H1 (cell line): Measurements from ENCODE around the gene EEF1AKMT3. TPM values are rescaled to one million over a fixed set of nuclear protein-coding genes. Genes with fewer than 3 reads are reported as not detected.

Experiments used
- CTCF ChIA-PET: fragments of 300-600 bp; sonication (Branson Sonifier 250); formaldehyde crosslinking; loops from one replicate; lab custom pipeline; 2021; ENCODE audit not compliant: partially characterized antibody; lab: Charles Lee
- POLR2A ChIA-PET: fragments of 300-600 bp; sonication (Branson Sonifier 250); formaldehyde crosslinking; loops from one replicate; lab custom pipeline; 2021; ENCODE audit warnings: inconsistent platforms; ENCODE audit not compliant: partially characterized antibody; lab: Charles Lee
- DNase-seq, 2 experiments: peaks; one replicate each; pipeline versions ENCODE4 v3.0.0 to v3.0.0-alpha.2; 2010 to 2022; ENCODE audit warnings: low spot score in 2 of 2, low read depth in 1 of 2, mixed read lengths in 1 of 2
- FAIRE-seq: peaks from 2 replicates; lab custom pipeline; 2011; peaks lifted over from hg19 to GRCh38; lab: Jason Lieb, UNC
- H2AFZ ChIP-seq: 2 replicates; pipeline ENCODE4 v1.8.1; 2012; ENCODE audit warnings: low read length, inconsistent platforms
- H2AK5ac ChIP-seq: 2 replicates; pipeline ENCODE4 v1.6.1; 2013; ENCODE audit warnings: low read depth, low read length
- H2BK120ac ChIP-seq: replicated peaks from 2 replicates; pipeline ENCODE3; 2013; ENCODE audit warnings: low read depth, low read length, inconsistent platforms
- H2BK12ac ChIP-seq: 2 replicates; pipeline ENCODE4 v1.6.1; 2013; ENCODE audit warnings: low read depth, low read length
- H2BK15ac ChIP-seq: 2 replicates; pipeline ENCODE4 v1.6.1; 2013; ENCODE audit warnings: low read length
- H2BK20ac ChIP-seq: 2 replicates; pipeline ENCODE4 v1.6.1; 2013; ENCODE audit warnings: low read length
- H2BK5ac ChIP-seq: 2 replicates; pipeline ENCODE4 v1.6.1; 2013; ENCODE audit warnings: low read depth, low read length
- H3K14ac ChIP-seq: 2 replicates; pipeline ENCODE4 v1.6.1; 2013; ENCODE audit warnings: inconsistent platforms; ENCODE audit not compliant: insufficient read length
- H3K18ac ChIP-seq: 2 replicates; pipeline ENCODE4 v1.6.1; 2013; ENCODE audit warnings: low read length; ENCODE audit errors: extremely low read depth
- H3K23ac ChIP-seq: 2 replicates; pipeline ENCODE4 v1.6.1; 2013; ENCODE audit warnings: inconsistent platforms; ENCODE audit not compliant: insufficient read length
- H3K23me2 ChIP-seq: 2 replicates; pipeline ENCODE4 v1.6.1; 2013; ENCODE audit warnings: low read depth, low read length
- H3K27ac ChIP-seq: 2 replicates; pipeline ENCODE4 v1.6.1; 2011; ENCODE audit warnings: low read depth, low read length, inconsistent platforms
- H3K27me3 ChIP-seq, 4 experiments: replicated peaks in 1 of 4; 1 replicate in 1 of 4; 2 replicates in 3 of 4; pipeline versions ENCODE4 v1.6.1 to v1.8.1; 2011 to 2013; ENCODE audit warnings: low read length in 3 of 4, mild to moderate bottlenecking in 3 of 4, inconsistent platforms in 2 of 4, mixed read lengths in 2 of 4, moderate library complexity in 1 of 4; ENCODE audit not compliant: control insufficient read depth in 3 of 4, insufficient read depth in 3 of 4; ENCODE audit errors: extremely low read depth in 1 of 4
- H3K36me3 ChIP-seq, 4 experiments: 2 replicates each; pipeline versions ENCODE4 v1.6.1 to v1.8.1; 2011 to 2013; ENCODE audit warnings: mild to moderate bottlenecking in 4 of 4, low read length in 3 of 4, moderate library complexity in 2 of 4, control low read depth in 1 of 4, inconsistent platforms in 1 of 4; ENCODE audit not compliant: insufficient read depth in 4 of 4, control insufficient read depth in 2 of 4
- H3K4ac ChIP-seq: replicated peaks from 2 replicates; pipeline ENCODE3; 2013; ENCODE audit warnings: low read length, low read depth, mixed read lengths, inconsistent platforms; ENCODE audit not compliant: insufficient read length
- H3K4me1 ChIP-seq, 4 experiments: replicated peaks in 1 of 4; 1 replicate in 1 of 4; 2 replicates in 3 of 4; pipeline versions ENCODE4 v1.6.1 to v1.8.1; 2011 to 2013; ENCODE audit warnings: low read length in 3 of 4, inconsistent platforms in 2 of 4, mixed read lengths in 1 of 4; ENCODE audit not compliant: insufficient read depth in 4 of 4, control insufficient read depth in 3 of 4
- H3K4me2 ChIP-seq, 2 experiments: 2 replicates each; pipeline versions ENCODE4 v1.6.1 to v1.8.1; 2011 to 2013; ENCODE audit warnings: low read depth in 2 of 2, low read length in 2 of 2, control low read depth in 1 of 2, inconsistent platforms in 1 of 2, mild to moderate bottlenecking in 1 of 2; ENCODE audit not compliant: insufficient read depth in 1 of 2
- H3K4me3 ChIP-seq, 4 experiments: fragments of 200-600, 300-600 bp in 1 of 4; sonication (generic), shearing (Covaris generic), sonication (Bioruptor Twin) in 1 of 4; 2 replicates each; pipeline versions ENCODE4 v1.5.1 to v1.8.1; 2011 to 2016; ENCODE audit warnings: low read length in 4 of 4, low read depth in 3 of 4, control low read depth in 2 of 4, inconsistent platforms in 2 of 4, mild to moderate bottlenecking in 2 of 4, mixed read lengths in 1 of 4, moderate library complexity in 1 of 4; ENCODE audit not compliant: insufficient read depth in 2 of 4; ENCODE audit errors: extremely low read depth in 1 of 4
- H3K56ac ChIP-seq: replicated peaks from 2 replicates; pipeline ENCODE3; 2013; ENCODE audit warnings: low read depth, mild to moderate bottlenecking, mixed read lengths, low read length, inconsistent platforms; ENCODE audit not compliant: insufficient read length
- H3K79me1 ChIP-seq: 2 replicates; pipeline ENCODE4 v1.6.1; 2013; ENCODE audit warnings: low read depth, low read length, control low read depth
- H3K79me2 ChIP-seq, 2 experiments: 2 replicates each; pipeline versions ENCODE4 v1.6.1 to v1.8.1; 2012 to 2013; ENCODE audit warnings: low read length in 2 of 2, mild to moderate bottlenecking in 2 of 2, inconsistent platforms in 1 of 2; ENCODE audit not compliant: insufficient read depth in 2 of 2, control insufficient read depth in 1 of 2
- H3K9ac ChIP-seq, 4 experiments: replicated peaks in 1 of 4; 1 replicate in 1 of 4; 2 replicates in 3 of 4; pipeline versions ENCODE4 v1.6.1 to v1.8.1; 2011 to 2013; ENCODE audit warnings: low read depth in 3 of 4, low read length in 3 of 4, control low read depth in 2 of 4, mild to moderate bottlenecking in 2 of 4, moderate library complexity in 2 of 4, inconsistent platforms in 1 of 4; ENCODE audit errors: extremely low read depth in 1 of 4
- H3K9me3 ChIP-seq, 2 experiments: 2 replicates each; pipeline versions ENCODE4 v1.6.1 to v1.8.1; 2012 to 2013; ENCODE audit warnings: mild to moderate bottlenecking in 2 of 2, moderate library complexity in 2 of 2, control low read depth in 1 of 2, inconsistent platforms in 1 of 2, low read depth in 1 of 2, low read length in 1 of 2, mixed read lengths in 1 of 2; ENCODE audit not compliant: insufficient read depth in 2 of 2
- H4K20me1 ChIP-seq, 2 experiments: replicated peaks in 1 of 2; 2 replicates each; pipeline versions ENCODE3 to v1.8.1; 2011 to 2013; ENCODE audit warnings: inconsistent platforms in 2 of 2, low read length in 2 of 2, mild to moderate bottlenecking in 1 of 2; ENCODE audit not compliant: insufficient read depth in 2 of 2, control insufficient read depth in 1 of 2
- H4K5ac ChIP-seq: 2 replicates; pipeline ENCODE4 v1.6.1; 2013; ENCODE audit warnings: low read length, low read depth, mixed read lengths, inconsistent platforms; ENCODE audit not compliant: insufficient read length
- H4K8ac ChIP-seq: 2 replicates; pipeline ENCODE4 v1.8.0; 2013; ENCODE audit warnings: mild to moderate bottlenecking, moderate library complexity, low read length, inconsistent platforms; ENCODE audit not compliant: insufficient read depth; ENCODE audit errors: extremely low read depth
- H4K91ac ChIP-seq: replicated peaks from 2 replicates; pipeline ENCODE3; 2013; ENCODE audit warnings: low read length, mixed read lengths, inconsistent platforms; ENCODE audit not compliant: insufficient read length
- CBX5 ChIP-seq: fragments of 300-800, 300-1000 bp; sonication (generic); IDR thresholded peaks from 2 replicates; pipeline ENCODE4 v1.7.1; 2016; ENCODE audit warnings: antibody characterized with exemption, low read length, low read depth
- CREB1 ChIP-seq: IDR thresholded peaks from 2 replicates; pipeline ENCODE4 v1.6.1; 2012; ENCODE audit warnings: inconsistent platforms
- NANOG ChIP-seq: IDR thresholded peaks from 2 replicates; pipeline ENCODE4 v1.6.1; 2011; ENCODE audit warnings: low read length, low read depth, mild to moderate bottlenecking, inconsistent platforms; ENCODE audit not compliant: insufficient read depth, poor library complexity, severe bottlenecking
- YY1 ChIP-seq: IDR thresholded peaks from 2 replicates; pipeline ENCODE4 v1.6.1; 2011; ENCODE audit warnings: low read depth, mild to moderate bottlenecking, low read length
- WGBS, 2 experiments: shearing (Covaris generic) in 1 of 2; methylation state at CpG; one replicate each; pipeline versions ENCODE4 v1.1.6 to v1.1.7; 2013 to 2015; ENCODE audit warnings: low lambda C conversion rate in 2 of 2, mixed read lengths in 2 of 2, inconsistent platforms in 1 of 2, low coverage in 1 of 2, missing lambda C conversion rate in 1 of 2; ENCODE audit not compliant: insufficient replicate concordance in 2 of 2, insufficient coverage in 1 of 2, insufficient read length in 1 of 2; ENCODE audit errors: extremely low coverage in 1 of 2, missing lambda C conversion rate in 1 of 2; 5-methylcytosine and 5-hydroxymethylcytosine counted together
- polyA plus RNA-seq, 7 experiments: library from polyadenylated mRNA; depleted of rRNA in 3 of 7; stranded (reverse) in 5 of 7; unstranded in 2 of 7; fragments of >200 nt in 5 of 7; fragments of 200-250 nt in 2 of 7; gene quantifications; 1 replicate in 5 of 7; 2 replicates in 1 of 7; 4 replicates in 1 of 7; pipeline versions ENCODE4 v1.2.1 to v1.2.3, GENCODE V29; 2011 to 2013; ENCODE audit warnings: missing spikeins in 2 of 7, mixed read lengths in 2 of 7
- total RNA-seq: library from RNA; stranded (reverse); fragmentation: NEBNext Ultra II Directional; extraction: Animal tissue kit (Norgen Biotek cat#: 25700); gene quantifications from 2 replicates; pipeline ENCODE4 v1.2.1, GENCODE V29; 2021

Gene EEF1AKMT3
- total and polyA plus RNA-seq, 2 of the 8 experiments (the other 6 are each of a cell fraction or from before 2014, with no cell fraction given): 3.1 to 4.4 TPM

DNA sequence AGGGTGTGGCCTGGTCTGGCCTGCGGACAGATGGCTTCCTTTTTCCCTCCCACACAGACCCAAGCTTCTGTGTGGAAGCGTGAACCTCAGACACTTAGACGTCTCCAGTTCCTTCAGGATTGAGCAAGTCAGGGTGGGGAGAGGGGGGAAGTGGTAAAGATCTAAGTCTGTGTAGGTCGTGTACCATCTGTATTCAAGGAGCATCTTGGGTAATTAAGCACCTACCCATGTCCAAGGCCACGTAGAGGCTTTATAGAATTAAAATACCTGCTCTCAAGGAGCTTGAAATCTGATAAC is 44.4 kb downstream of the EEF1AKMT3 start:
- FAIRE-seq: no peak
- WGBS, 2 experiments: 87% methylated on average over 5 of the region's 5 CpGs; no CpG with 5 or more reads in 1 of the 2 experiments

More for the DNA sequence above, 44.4 kb downstream of the EEF1AKMT3 start:
- H3K9me3 ChIP-seq: no peaks in the 10 kb centered on the region
- ChIA-PET CTCF (interaction anchor here (0.6 to 10.4 kb wide), 7 partner anchors 9 to 95 kb away, joined by 3 to 146 read pairs (median 7); partner anchors contain the start of genes CTDSP2 and TSFM), POLR2A (interaction anchor here (1.2 to 9.6 kb wide), 6 partner anchors 13 to 36 kb away, joined by 3 to 71 read pairs (median 15); partner anchors contain the start of gene CTDSP2)
- no peak overlapping the region for H2AK5ac ChIP-seq
- H2BK12ac ChIP-seq: no peak overlapping the region
- H3K14ac ChIP-seq: no peak overlapping the region
- H4K91ac ChIP-seq: no peak overlapping the region
- TF ChIP-seq CREB1 (no peak), YY1 (no peak), NANOG (no peak), CBX5 (no peak)
- H2BK15ac ChIP-seq: no peak overlapping the region
- H3K36me3 ChIP-seq: peaks cover 0 to 3% (median 0%) of the 10 kb centered on the region in 4 experiments; a peak in 3 of 8 replicates
- no peaks in the 10 kb centered on the region for H3K79me1 ChIP-seq
- H3K4ac ChIP-seq: no peak overlapping the region
- no peaks in the 10 kb centered on the region for H3K23me2 ChIP-seq
- no peak overlapping the region for H3K18ac ChIP-seq
- H3K9ac ChIP-seq: no peak overlapping the region
- H3K27ac ChIP-seq: no peak overlapping the region
- no peaks in the 10 kb centered on the region for H3K79me2 ChIP-seq
- no peak overlapping the region for H4K5ac ChIP-seq
- no peak overlapping the region for H3K56ac ChIP-seq
- H3K4me3 ChIP-seq: no peak overlapping the region
- no peaks in the 10 kb centered on the region for H3K4me1 ChIP-seq
- no peaks in the 10 kb centered on the region for H3K27me3 ChIP-seq
- no peak overlapping the region for H2AFZ ChIP-seq
- peaks cover 0 to 2% of the 10 kb centered on the region in 2 experiments for H4K20me1 ChIP-seq
- DNase-seq: no peak
- no peak overlapping the region for H3K4me2 ChIP-seq
- H3K23ac ChIP-seq: no peak overlapping the region
- H2BK5ac ChIP-seq: no peak overlapping the region
- H2BK20ac ChIP-seq: no peak overlapping the region
- H4K8ac ChIP-seq: no peak overlapping the region
- H2BK120ac ChIP-seq: no peak overlapping the region
